ENCODE measurements around the gene HEPACAM.

GRCh38 chr11:124896071-124896750, 39.6 kb downstream of the HEPACAM start:
- TF ChIP-seq, protein P1, sequence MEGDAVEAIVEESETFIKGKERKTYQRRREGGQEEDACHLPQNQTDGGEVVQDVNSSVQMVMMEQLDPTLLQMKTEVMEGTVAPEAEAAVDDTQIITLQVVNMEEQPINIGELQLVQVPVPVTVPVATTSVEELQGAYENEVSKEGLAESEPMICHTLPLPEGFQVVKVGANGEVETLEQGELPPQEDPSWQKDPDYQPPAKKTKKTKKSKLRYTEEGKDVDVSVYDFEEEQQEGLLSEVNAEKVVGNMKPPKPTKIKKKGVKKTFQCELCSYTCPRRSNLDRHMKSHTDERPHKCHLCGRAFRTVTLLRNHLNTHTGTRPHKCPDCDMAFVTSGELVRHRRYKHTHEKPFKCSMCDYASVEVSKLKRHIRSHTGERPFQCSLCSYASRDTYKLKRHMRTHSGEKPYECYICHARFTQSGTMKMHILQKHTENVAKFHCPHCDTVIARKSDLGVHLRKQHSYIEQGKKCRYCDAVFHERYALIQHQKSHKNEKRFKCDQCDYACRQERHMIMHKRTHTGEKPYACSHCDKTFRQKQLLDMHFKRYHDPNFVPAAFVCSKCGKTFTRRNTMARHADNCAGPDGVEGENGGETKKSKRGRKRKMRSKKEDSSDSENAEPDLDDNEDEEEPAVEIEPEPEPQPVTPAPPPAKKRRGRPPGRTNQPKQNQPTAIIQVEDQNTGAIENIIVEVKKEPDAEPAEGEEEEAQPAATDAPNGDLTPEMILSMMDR (IDR thresholded peaks at IDR 0.05; ENCODE audit: borderline replicate concordance, extremely low read depth, low read length, poor library complexity, severe bottlenecking): no peak
- TF ChIP-seq EZH2 (IDR thresholded peaks at IDR 0.05; ENCODE audit: borderline replicate concordance, low read depth, low read length, severe bottlenecking): no peak

Measured in DND-41 (cell line).